SIG-M5 (cell line): ENCODE measurements around the gene ASIC2.

Experiments used
- DNase-seq: peaks from one replicate; lab custom pipeline; 2025; lab: John Stamatoyannopoulos, UW

ASIC2 gene

DNA sequence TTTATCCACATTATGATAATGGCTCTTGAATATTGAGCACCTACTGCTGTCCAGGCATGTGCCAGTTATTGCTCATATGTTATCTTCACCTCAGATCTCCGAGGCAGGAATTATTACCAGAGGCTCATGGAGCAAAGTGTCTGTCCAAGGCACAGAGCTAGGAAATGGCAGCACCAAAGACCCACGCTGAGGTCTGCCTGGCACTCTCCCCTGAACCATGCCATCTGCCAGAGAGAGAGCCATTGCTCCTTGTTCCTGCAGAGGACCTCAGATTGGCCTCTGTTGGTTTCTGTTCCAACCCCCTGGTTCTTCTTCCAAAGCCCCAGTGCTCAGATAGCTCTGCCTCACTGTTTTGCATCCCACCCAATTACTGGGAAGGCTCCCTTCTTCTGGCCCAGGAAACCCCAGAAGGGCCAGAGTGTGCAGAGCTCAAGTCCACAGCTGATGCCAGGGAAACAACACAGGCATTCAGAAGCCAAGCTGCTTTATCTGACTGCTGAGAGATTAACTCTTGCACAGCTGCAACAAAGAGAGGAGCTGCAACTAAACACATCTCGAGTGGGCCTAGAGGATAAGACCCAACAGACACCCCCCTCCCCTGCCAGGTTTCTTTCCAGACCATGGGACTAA lies 5.9 kb downstream of the ASIC2 start:
- no peak for DNase-seq

- DNase-seq: no peak
Measured at GRCh38 chr17:33285413-33285812, 7.7 kb downstream of the ASIC2 start.

DNA sequence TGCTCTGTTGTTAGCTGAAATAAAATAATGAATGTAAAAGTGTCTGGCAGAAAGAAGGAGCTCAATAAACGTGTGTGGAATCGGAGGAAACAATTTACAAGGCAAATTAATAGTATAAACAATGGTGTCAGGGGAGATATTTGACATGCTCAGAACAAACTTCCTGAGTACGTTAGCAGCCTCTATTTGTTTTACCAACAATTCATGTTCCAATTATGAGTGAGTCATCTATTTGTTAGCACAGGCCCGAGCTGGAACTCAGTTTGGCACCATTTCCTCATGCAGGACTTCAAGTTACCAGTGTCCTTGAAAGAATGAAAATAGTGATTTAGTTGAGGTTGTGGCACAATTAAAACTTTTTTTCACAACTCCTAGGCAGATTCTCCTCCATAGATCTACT lies 9.1 kb downstream of the ASIC2 start:
- no peak for DNase-seq

GRCh38 chr17:33280162-33280943 lies 12.7 kb downstream of the ASIC2 start:
- DNase-seq: no peak

DNA sequence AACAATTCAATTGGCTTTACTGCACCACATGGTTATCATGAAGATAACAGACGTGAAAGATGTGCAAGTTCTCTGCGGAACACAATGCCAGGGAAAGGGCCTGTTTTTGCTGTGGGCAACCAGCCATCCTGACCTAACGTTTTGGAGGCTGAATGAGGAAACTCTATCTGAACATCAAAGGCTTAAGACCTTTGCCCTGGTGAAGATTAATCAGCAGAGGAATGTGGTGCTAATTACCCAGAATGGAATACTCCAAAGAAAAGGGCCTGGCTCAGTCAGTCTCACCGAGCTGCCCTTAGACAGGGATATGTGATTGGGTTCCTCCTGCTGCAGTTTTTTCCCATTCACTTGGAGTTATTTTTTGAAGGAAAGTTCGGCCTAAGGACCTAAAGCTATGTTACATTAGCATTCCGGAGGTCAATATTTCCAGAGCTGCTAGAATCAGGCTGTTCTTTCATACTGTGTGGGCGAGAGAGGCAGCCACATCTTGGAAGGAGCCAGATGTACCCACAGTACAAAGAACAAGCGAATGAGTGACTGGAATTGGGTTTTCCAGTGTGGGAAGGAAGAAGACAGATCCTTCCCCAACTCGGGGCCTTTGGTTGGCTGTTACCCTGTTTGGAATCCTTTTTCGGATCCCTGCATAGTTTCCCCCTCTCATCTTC lies 15.5 kb downstream of the ASIC2 start:
- DNase-seq: no peak

- no peak for DNase-seq
Measured at GRCh38 chr17:33273743-33274410, 19.2 kb downstream of the ASIC2 start.

- DNase-seq: no peak
Measured at GRCh38 chr17:33273271-33273670, 19.8 kb downstream of the ASIC2 start.

DNA sequence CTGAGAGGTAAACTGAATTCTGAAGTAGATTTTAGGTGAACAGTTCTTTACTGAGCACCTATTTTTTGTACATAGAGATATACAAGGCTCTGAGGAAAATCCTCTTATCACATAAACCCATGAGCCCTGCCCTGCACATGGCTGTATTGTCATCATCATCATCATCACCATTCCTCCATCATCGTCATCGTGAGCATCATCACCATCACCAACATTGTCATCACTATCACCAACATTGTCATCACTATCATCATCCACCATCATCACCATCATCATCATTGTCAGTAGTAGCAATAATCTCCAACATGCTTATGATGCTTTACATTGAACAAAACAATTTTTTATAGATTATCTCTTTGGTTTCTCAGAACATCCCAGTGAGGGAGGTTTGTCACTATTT lies 20.7 kb downstream of the ASIC2 start:
- DNase-seq: no peak

- DNase-seq: no peak
Measured at GRCh38 chr17:33269337-33270060, 23.6 kb downstream of the ASIC2 start.

GRCh38 chr17:33267851-33268548 lies 25.1 kb downstream of the ASIC2 start:
- DNase-seq: no peak

DNA sequence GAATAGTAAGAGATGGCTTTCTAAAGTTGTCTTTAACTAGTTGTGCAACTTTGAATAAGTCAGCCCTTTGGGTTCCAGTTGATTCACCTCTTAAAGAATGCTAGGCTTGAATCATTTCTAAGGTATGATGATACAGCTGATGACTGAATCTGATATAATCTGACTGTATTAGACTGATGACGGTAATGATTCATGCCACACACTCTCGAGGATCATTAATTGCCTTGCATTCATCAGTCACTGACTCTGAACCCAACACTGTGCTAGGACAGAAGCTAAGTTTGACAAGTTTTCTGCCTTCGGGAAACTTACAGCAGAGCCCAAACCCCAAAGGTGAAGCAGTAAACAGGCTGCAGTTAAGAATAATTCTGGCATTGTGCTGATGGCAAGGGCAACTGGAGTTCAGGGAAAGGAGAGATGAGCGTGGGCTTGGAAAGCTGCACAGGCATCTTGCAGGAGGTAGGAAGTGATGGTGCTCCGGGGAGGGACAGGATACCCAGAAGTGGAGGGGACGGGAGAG lies 25.8 kb downstream of the ASIC2 start:
- DNase-seq: no peak

- no peak for DNase-seq
Measured at GRCh38 chr17:33266611-33267010, 26.5 kb downstream of the ASIC2 start.

GRCh38 chr17:33266116-33266515 lies 27.0 kb downstream of the ASIC2 start:
- no peak for DNase-seq

- DNase-seq: no peak
Measured at GRCh38 chr17:33263396-33263795, 29.7 kb downstream of the ASIC2 start.

DNA sequence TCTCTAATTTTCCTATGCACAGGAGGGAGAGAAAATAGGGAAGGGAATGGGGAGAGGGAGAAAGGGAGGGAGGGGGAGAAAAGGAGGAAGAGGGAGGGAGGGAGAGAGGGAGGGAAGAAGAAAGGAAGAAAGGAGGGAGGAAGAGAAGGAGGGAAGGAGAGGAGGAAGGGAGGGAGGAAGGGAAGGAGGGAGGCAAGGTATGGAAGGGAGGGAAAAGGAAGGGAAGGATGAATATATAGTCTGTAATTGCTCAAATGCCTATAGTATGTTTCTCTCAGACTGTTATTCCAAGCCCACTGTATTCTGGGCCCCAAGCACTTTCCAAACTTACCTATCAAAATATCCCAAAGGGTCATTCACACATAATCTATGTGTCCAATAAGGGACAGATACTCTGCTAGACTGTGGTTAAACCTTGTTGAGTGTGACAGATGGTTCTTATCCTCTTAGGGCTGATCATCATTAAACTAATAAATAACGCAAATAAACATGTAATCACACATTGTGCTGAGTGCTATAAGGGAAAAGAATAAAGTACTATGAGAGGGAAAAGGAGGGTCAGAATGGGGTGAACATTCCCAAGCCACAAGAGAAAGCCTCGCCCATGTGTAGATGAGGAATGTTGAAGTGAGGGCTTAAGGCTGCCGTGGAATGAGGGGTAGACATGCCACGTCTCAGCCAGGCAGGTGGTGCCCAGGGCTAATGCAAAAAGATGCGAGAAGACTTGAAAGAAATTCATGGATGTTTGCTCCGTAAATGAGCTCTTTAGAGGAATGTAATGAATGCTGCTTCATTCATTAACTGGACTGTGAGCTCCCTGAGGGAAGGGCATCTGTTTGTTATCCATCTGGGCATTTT lies 30.6 kb downstream of the ASIC2 start:
- no peak for DNase-seq

- DNase-seq: no peak
Measured at GRCh38 chr17:33261820-33262219, 31.3 kb downstream of the ASIC2 start.

DNA sequence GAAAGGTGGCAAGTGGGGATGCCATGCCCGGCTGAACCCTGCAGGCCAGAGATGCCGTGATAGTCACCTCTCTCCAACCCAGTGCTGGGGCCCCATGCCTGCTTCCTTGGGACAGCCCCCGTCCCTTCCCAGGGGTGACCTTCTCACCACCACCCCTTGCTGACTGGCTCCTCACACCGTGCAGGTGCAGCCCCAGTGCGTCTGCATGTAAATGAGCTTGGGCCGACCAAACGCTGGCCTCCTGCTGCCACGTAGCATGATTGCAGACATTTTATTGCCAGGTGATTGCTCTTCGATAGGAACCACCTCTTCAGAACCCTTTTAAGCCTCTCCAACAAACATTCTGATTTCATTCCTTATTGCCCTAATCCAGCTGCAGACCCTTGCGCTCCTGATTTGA lies 32.5 kb downstream of the ASIC2 start:
- no peak for DNase-seq

DNA sequence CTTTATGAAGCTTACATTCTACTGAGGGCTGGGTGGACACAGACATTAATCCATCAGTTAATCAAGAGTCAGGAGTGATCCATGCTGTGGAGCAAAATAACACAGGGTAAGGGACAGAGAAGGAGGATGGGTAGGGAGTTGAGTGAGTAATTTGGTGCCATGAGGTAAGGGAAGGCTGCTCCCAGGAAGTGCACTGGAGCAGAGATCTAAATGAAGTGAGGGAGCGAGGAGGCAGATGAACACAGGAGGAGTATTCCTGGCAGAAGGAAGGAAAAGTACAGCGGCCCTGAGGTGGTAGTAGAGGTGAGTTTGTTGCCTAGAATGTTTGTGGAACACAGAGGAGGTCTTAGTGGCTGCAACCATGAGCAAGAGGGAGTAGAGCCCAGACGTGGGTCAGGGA lies 34.8 kb downstream of the ASIC2 start:
- DNase-seq: no peak

DNA sequence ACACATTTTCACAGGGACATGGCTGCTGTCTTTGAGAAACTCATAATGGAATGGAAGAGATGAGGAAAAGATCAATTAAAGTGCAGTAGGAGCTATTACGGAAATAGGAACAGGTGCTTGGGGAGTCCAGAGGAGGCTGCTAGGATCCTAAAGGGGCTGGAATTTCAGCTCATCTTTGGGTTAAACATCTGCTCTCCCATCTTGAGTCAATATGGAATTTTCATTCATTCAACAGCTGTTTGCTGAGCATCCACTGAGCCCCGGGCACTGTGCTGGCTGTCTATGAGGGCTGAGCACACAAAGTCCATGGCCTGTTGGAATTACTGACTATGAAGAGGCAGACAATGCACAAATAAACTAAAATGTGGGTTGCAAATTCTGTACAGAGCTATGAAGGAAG lies 47.9 kb downstream of the ASIC2 start:
- no peak for DNase-seq

DNA sequence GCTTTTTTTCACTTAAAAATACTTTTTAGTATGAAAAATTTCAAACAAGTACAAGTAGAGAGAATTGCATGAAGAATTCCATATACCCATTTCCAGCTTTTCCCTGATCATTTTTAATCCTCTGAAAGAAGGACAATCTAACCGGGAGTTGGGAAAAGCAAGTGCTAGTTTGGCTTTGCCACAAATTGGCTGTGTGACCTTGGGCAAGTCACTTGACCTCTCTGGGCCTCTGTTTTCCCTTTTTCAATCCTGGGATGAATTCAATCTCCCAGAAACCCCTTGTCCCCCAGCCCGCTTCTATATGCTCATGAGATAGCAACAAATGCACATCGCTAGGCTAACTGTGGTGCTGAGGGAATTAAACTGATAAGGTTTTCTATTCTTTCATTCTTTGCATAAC lies 49.4 kb downstream of the ASIC2 start:
- DNase-seq: no peak
